ENCODE data around the gene DOCK7. TPM values are rescaled to one million over a fixed set of nuclear protein-coding genes. Genes with fewer than 3 reads are reported as not detected.

Gene DOCK7
- total and polyA plus RNA-seq, 2 of the 13 experiments (the other 11 are each of a cell fraction or from before 2014, with no cell fraction given): 45.7 to 67.2 TPM

GRCh38 chr1:62621907-62622306 is 66.3 kb downstream of the DOCK7 start (continued):
- TF ChIP-seq ZNF451 (CRISPR knock-in tag; IDR thresholded peaks at IDR 0.05) (no peak), MAFG (CRISPR knock-in tag; IDR thresholded peaks at IDR 0.05) (no peak), CBX2 (IDR thresholded peaks at IDR 0.05; ENCODE audit: low read depth, low read length) (no peak), CBX2 (CRISPR knock-in tag; IDR thresholded peaks at IDR 0.05; ENCODE audit: low read depth) (no peak), ZBTB20 (CRISPR knock-in tag; IDR thresholded peaks at IDR 0.05; ENCODE audit: borderline replicate concordance, low read depth) (peak; percentile 82; the same call in 1 of the 2 replicates), ZFYVE20 (CRISPR knock-in tag; IDR thresholded peaks at IDR 0.05; ENCODE audit: borderline replicate concordance, low read depth) (no peak), ARHGAP35 (CRISPR knock-in tag; IDR thresholded peaks at IDR 0.05; ENCODE audit: borderline replicate concordance) (no peak), ZSCAN31 (CRISPR knock-in tag; IDR thresholded peaks at IDR 0.05; ENCODE audit: low read depth) (no peak), AGO1 (IDR thresholded peaks at IDR 0.05; ENCODE audit: low read depth, low read length, poor library complexity, severe bottlenecking) (no peak), HNRNPH1 (optimal IDR thresholded peaks at IDR 0.05; ENCODE audit: low read depth, low read length) (no peak), ZNF879 (CRISPR knock-in tag; IDR thresholded peaks at IDR 0.05) (peak; percentile 48; the same call in 1 of the 2 replicates), ZNF446 (CRISPR knock-in tag; IDR thresholded peaks at IDR 0.05) (no peak), ZNF329 (CRISPR knock-in tag; IDR thresholded peaks at IDR 0.05; ENCODE audit: low read depth) (no peak), SRSF4 (IDR thresholded peaks at IDR 0.05; ENCODE audit: low read depth, low read length, poor library complexity, severe bottlenecking) (no peak), ZNF614 (CRISPR knock-in tag; IDR thresholded peaks at IDR 0.05; ENCODE audit: borderline replicate concordance) (peak; percentile 98), ZBTB7B (CRISPR knock-in tag; IDR thresholded peaks at IDR 0.05) (0 out of 2 replicates have a peak, but pooled peaks have one; percentile 35), ZZZ3 (CRISPR knock-in tag; IDR thresholded peaks at IDR 0.05; ENCODE audit: borderline replicate concordance) (no peak), FUBP1 (CRISPR knock-in tag; IDR thresholded peaks at IDR 0.05; ENCODE audit: borderline replicate concordance) (no peak), FOXA1 (IDR thresholded peaks at IDR 0.05) (no peak), FOXA1 (CRISPR knock-in tag; IDR thresholded peaks at IDR 0.05) (peak; percentile 96), ZNF776 (CRISPR knock-in tag; IDR thresholded peaks at IDR 0.05) (no peak), ZNF367 (CRISPR knock-in tag; IDR thresholded peaks at IDR 0.05; ENCODE audit: borderline replicate concordance) (no peak), ZNF644 (CRISPR knock-in tag; IDR thresholded peaks at IDR 0.05; ENCODE audit: low read depth) (peak; percentile 100), ZNF382 (CRISPR knock-in tag; IDR thresholded peaks at IDR 0.05; ENCODE audit: borderline replicate concordance) (no peak), ZNF574 (CRISPR knock-in tag; IDR thresholded peaks at IDR 0.05) (peak; percentile 70)

Data from HepG2 (cell line).